Lower leg skin (tissue), 4 donors: ENCODE results near the gene SWAP70. TPM values are rescaled to one million over a fixed set of nuclear protein-coding genes. Genes with fewer than 3 reads are reported as not detected.

Experiments used
- DNase-seq, 2 donors: peaks; one replicate each; pipeline ENCODE4 v3.0.0-alpha.2; 2019; ENCODE audit warnings: low spot score in 2 of 2
- H3K4me3 ChIP-seq: fragments of 200-600 bp; sonication (generic); 2 replicates; pipeline ENCODE4 v1.5.1; 2017; ENCODE audit warnings: mild to moderate bottlenecking, low read depth; ENCODE audit not compliant: poor library complexity, severe bottlenecking
- CTCF ChIP-seq, 3 donors: fragments of 450-650 bp; IDR thresholded peaks; one replicate each; pipeline ENCODE4 v1.5.1; 2016; ENCODE audit warnings: antibody characterized with exemption in 3 of 3, mild to moderate bottlenecking in 3 of 3, moderate library complexity in 2 of 3
- POLR2A ChIP-seq, 2 donors: fragments of 450-650 bp; IDR thresholded peaks; one replicate each; pipeline ENCODE4 v1.6.1; 2016 to 2017; ENCODE audit warnings: antibody characterized with exemption in 2 of 2, mild to moderate bottlenecking in 1 of 2, moderate library complexity in 1 of 2
- WGBS, 2 donors: methylation state at CpG; one replicate each; pipeline ENCODE4 v1.1.5; 2018; 5-methylcytosine and 5-hydroxymethylcytosine counted together
- intact Hi-C: fragments of 100-400 bp; cut with DNase I; formaldehyde crosslinking; loops from one replicate; pipeline ENCODE4 v1.15.0; 2023; ENCODE audit warnings: low total_unique reads
- total RNA-seq, 4 donors: library from RNA; depleted of rRNA; stranded (reverse); fragments of >200 nt; gene quantifications; one replicate each; pipeline ENCODE4 v1.1.0, GENCODE V29; 2016

SWAP70 gene
- total RNA-seq, 4 donors from 2014 or later: 40.8 to 83.1 (median 56.3) TPM

- no peak for TF ChIP-seq POLR2A (IDR thresholded peaks at IDR 0.05)
- no peak for TF ChIP-seq CTCF (IDR thresholded peaks at IDR 0.05)
- intact Hi-C loops: no loop called here
- no peak for DNase-seq
- 54 to 59% methylated on average over 1 of the region's 1 CpG for WGBS, 2 donors
- no peak overlapping the region for H3K4me3 ChIP-seq
These were observed 107.2 kb downstream of the SWAP70 start for GRCh38 chr11:9771071-9771511.

- TF ChIP-seq CTCF (IDR thresholded peaks at IDR 0.05): no peak
- no peak for TF ChIP-seq POLR2A (IDR thresholded peaks at IDR 0.05)
- intact Hi-C loops: no loop called here
- 71 to 84% methylated on average over 4 of the region's 4 CpGs for WGBS, 2 donors
- H3K4me3 ChIP-seq: no peak overlapping the region
- DNase-seq: peak in 1 of 2 donors; percentile 65
These were observed 108.3 kb downstream of the SWAP70 start for GRCh38 chr11:9772218-9772617.

GRCh38 chr11:9773524-9773923 is 109.6 kb downstream of the SWAP70 start:
- intact Hi-C loops: no loop called here
- 98 to 100% methylated on average over 2 of the region's 2 CpGs for WGBS, 2 donors
- DNase-seq: peak in 1 of 2 donors; percentile 56
- no peak overlapping the region for H3K4me3 ChIP-seq
- TF ChIP-seq CTCF (IDR thresholded peaks at IDR 0.05) (no peak), POLR2A (IDR thresholded peaks at IDR 0.05) (no peak)

- H3K4me3 ChIP-seq: no peak overlapping the region
- intact Hi-C loops: no loop called here
- DNase-seq: no peak
- TF ChIP-seq CTCF (IDR thresholded peaks at IDR 0.05) (no peak), POLR2A (IDR thresholded peaks at IDR 0.05) (no peak)
These were observed 110.2 kb downstream of the SWAP70 start for GRCh38 chr11:9774109-9774508.

GRCh38 chr11:9774591-9775397 is 110.9 kb downstream of the SWAP70 start:
- peak in 1 of 2 donors; percentile 23 for DNase-seq
- TF ChIP-seq POLR2A (IDR thresholded peaks at IDR 0.05) (no peak), CTCF (IDR thresholded peaks at IDR 0.05) (no peak)
- WGBS, 2 donors: 43 to 45% methylated on average over 6 of the region's 6 CpGs
- no peak overlapping the region for H3K4me3 ChIP-seq
- intact Hi-C loops: no loop called here
